GM23338 (cell line): Measurements from ENCODE around the gene MEF2A. TPM values are rescaled to one million over a fixed set of nuclear protein-coding genes. Genes with fewer than 3 reads are reported as not detected.

ENCODE experiments used
- ATAC-seq: fragments of 200-7000 bp; cut with Tn5 transposase; 3 replicates; pipeline ENCODE4 v1.9.1; 2020
- DNase-seq: peaks from one replicate; pipeline ENCODE4 v3.0.0-alpha.2; 2015; ENCODE audit warnings: low spot score
- H2AFZ ChIP-seq: fragments of 200-600 bp; sonication (generic); 2 replicates; pipeline ENCODE4 v1.8.0; 2016; ENCODE audit warnings: antibody characterized with exemption, mild to moderate bottlenecking, moderate library complexity
- H3F3A ChIP-seq: fragments of 200-600 bp; sonication (generic); replicated peaks from 2 replicates; pipeline ENCODE4 v1.8.0; 2017; ENCODE audit warnings: antibody characterized with exemption, mixed run types, low read depth
- H3K27ac ChIP-seq: fragments of 200-600 bp; sonication (generic); 2 replicates; pipeline ENCODE4 v1.6.1; 2016; ENCODE audit warnings: low read depth
- H3K27me3 ChIP-seq: fragments of 200-600 bp; sonication (generic); 2 replicates; pipeline ENCODE4 v1.8.0; 2016; ENCODE audit warnings: mild to moderate bottlenecking, mixed run types, moderate library complexity; ENCODE audit not compliant: insufficient read depth
- H3K36me3 ChIP-seq: fragments of 200-600 bp; sonication (generic); 2 replicates; pipeline ENCODE4 v1.8.0; 2016; ENCODE audit warnings: mild to moderate bottlenecking; ENCODE audit not compliant: insufficient read depth
- H3K4me1 ChIP-seq: fragments of 200-600 bp; sonication (generic); 2 replicates; pipeline ENCODE4 v1.8.0; 2016; ENCODE audit warnings: mild to moderate bottlenecking, moderate library complexity; ENCODE audit not compliant: insufficient read depth
- H3K4me2 ChIP-seq: fragments of 200-600 bp; sonication (generic); 2 replicates; pipeline ENCODE4 v1.7.1; 2017; ENCODE audit warnings: mixed run types
- H3K4me3 ChIP-seq: fragments of 200-600 bp; sonication (generic); 2 replicates; pipeline ENCODE4 v1.6.1; 2016; ENCODE audit warnings: mixed run types
- H3K79me2 ChIP-seq: fragments of 200-600 bp; sonication (generic); replicated peaks from 2 replicates; pipeline ENCODE4 v1.8.0; 2017; ENCODE audit warnings: mild to moderate bottlenecking; ENCODE audit not compliant: insufficient read depth
- H3K9me2 ChIP-seq: fragments of 200-600 bp; sonication (generic); 2 replicates; pipeline ENCODE4 v1.8.0; 2017; ENCODE audit not compliant: insufficient read depth
- H4K20me1 ChIP-seq: fragments of 200-600 bp; sonication (generic); replicated peaks from 2 replicates; pipeline ENCODE4 v1.8.0; 2017; ENCODE audit warnings: mild to moderate bottlenecking; ENCODE audit not compliant: insufficient read depth
- H3K27ac Mint-ChIP-seq: 2 replicates; pipeline ENCODE4 v1.8.0; 2020; ENCODE audit warnings: inconsistent platforms, mild to moderate bottlenecking, moderate library complexity, mixed read lengths
- H3K27me3 Mint-ChIP-seq: 3 replicates; pipeline ENCODE4 v1.8.0; 2022; ENCODE audit warnings: low read depth, mild to moderate bottlenecking, moderate library complexity, mixed read lengths, inconsistent platforms; ENCODE audit not compliant: insufficient read depth, poor library complexity
- H3K36me3 Mint-ChIP-seq: 3 replicates; pipeline ENCODE4 v1.8.0; 2021; ENCODE audit warnings: low read depth, mild to moderate bottlenecking, inconsistent platforms, moderate library complexity, mixed read lengths
- H3K4me1 Mint-ChIP-seq: 3 replicates; pipeline ENCODE4 v1.8.0; 2020; ENCODE audit warnings: mild to moderate bottlenecking, inconsistent platforms, mixed read lengths
- H3K4me3 Mint-ChIP-seq: 3 replicates; pipeline ENCODE4 v1.8.0; 2021; ENCODE audit warnings: moderate library complexity, mild to moderate bottlenecking, inconsistent platforms, mixed read lengths
- H3K9me3 Mint-ChIP-seq: 3 replicates; pipeline ENCODE4 v1.8.0; 2020; ENCODE audit warnings: moderate library complexity, mild to moderate bottlenecking, inconsistent platforms, mixed read lengths
- CREB1 ChIP-seq: fragments of 250-450 bp; sonication (Bioruptor Pico); IDR thresholded peaks from 2 replicates; pipeline ENCODE4 v1.5.0; 2020; ENCODE audit warnings: low read depth, mild to moderate bottlenecking, moderate library complexity
- CTCF ChIP-seq, 2 experiments: fragments of 200-600 bp in 1 of 2; sonication (generic) in 1 of 2; conservative IDR thresholded peaks; 2 replicates each; pipeline versions ENCODE4 v1.5.1 to v1.6.1; 2016 to 2017; ENCODE audit warnings: antibody characterized with exemption in 2 of 2, low read depth in 2 of 2, mild to moderate bottlenecking in 2 of 2, moderate library complexity in 1 of 2
- ETS1 ChIP-seq: IDR thresholded peaks from 2 replicates; pipeline ENCODE4 v1.6.1; 2016; ENCODE audit warnings: antibody characterized with exemption
- EZH2 ChIP-seq: fragments of 200-600 bp; sonication (generic); IDR thresholded peaks from one replicate; pipeline ENCODE4 v1.8.0; 2017; ENCODE audit warnings: antibody characterized with exemption, mild to moderate bottlenecking, low read depth; ENCODE audit not compliant: unreplicated experiment
- EZH2phosphoT487 ChIP-seq: fragments of 200-600 bp; sonication (generic); IDR thresholded peaks from one replicate; pipeline ENCODE4 v1.8.1; 2018; ENCODE audit warnings: antibody characterized with exemption; ENCODE audit not compliant: unreplicated experiment
- JUNB ChIP-seq: IDR thresholded peaks from one replicate; pipeline ENCODE4 v1.6.1; 2016; ENCODE audit warnings: antibody characterized with exemption; ENCODE audit not compliant: unreplicated experiment
- NANOG ChIP-seq: IDR thresholded peaks from 2 replicates; pipeline ENCODE4 v1.6.1; 2016; ENCODE audit warnings: antibody characterized with exemption, borderline replicate concordance
- POLR2AphosphoS5 ChIP-seq: IDR thresholded peaks from 2 replicates; pipeline ENCODE4 v1.6.1; 2016; ENCODE audit warnings: antibody characterized with exemption, low read depth
- REST ChIP-seq: IDR thresholded peaks from one replicate; pipeline ENCODE4 v1.6.1; 2018; ENCODE audit warnings: antibody characterized with exemption; ENCODE audit not compliant: unreplicated experiment
- STAT1 ChIP-seq: IDR thresholded peaks from one replicate; pipeline ENCODE4 v1.6.1; 2016; ENCODE audit warnings: antibody characterized with exemption; ENCODE audit not compliant: unreplicated experiment
- ZNF114 ChIP-seq: fragments of 250-450 bp; sonication (Bioruptor Pico); IDR thresholded peaks from 2 replicates; pipeline ENCODE4 v1.5.0; 2020; ENCODE audit warnings: mild to moderate bottlenecking, moderate library complexity
- ZNF462 ChIP-seq: fragments of 250-450 bp; sonication (Bioruptor Pico); IDR thresholded peaks from 2 replicates; pipeline ENCODE4 v1.5.0; 2020; ENCODE audit warnings: mild to moderate bottlenecking, moderate library complexity
- polyA plus RNA-seq: library from polyadenylated mRNA; unstranded; fragments of >200 nt; fragmentation: Nextera tagmentation; extraction: Ambion mirVana; gene quantifications from 2 replicates; pipeline ENCODE4 v1.2.1, GENCODE V29; 2016
- total RNA-seq: library from RNA; depleted of rRNA; stranded (reverse); fragments of >200 nt; shearing (Covaris generic); gene quantifications from 2 replicates; pipeline ENCODE4 v1.2.3, GENCODE V29; 2014

The MEF2A gene
- total and polyA plus RNA-seq, 2 experiments from 2014 or later: 20.3 to 42.3 TPM

GRCh38 chr15:99683000-99683670 lies 117.4 kb downstream of the MEF2A start:
- peaks cover 12% of the 10 kb centered on the region; the same call in 2 of the 3 replicates for H3K9me3 Mint-ChIP-seq
- no peaks in the 10 kb centered on the region for H3K9me2 ChIP-seq
- TF ChIP-seq REST (no peak), NANOG (no peak), EZH2phosphoT487 (no peak), CREB1 (CRISPR knock-in tag) (no peak), CTCF (conservative IDR thresholded peaks at IDR 0.05; ENCODE audit: low read depth in 2 of 2) (no peak), EZH2 (no peak), ETS1 (no peak), ZNF114 (no peak), JUNB (no peak), POLR2AphosphoS5 (no peak), ZNF462 (CRISPR knock-in tag) (no peak), STAT1 (no peak)
- no peak overlapping the region for H3K4me2 ChIP-seq
- no peaks in the 10 kb centered on the region for H3K27me3 Mint-ChIP-seq
- no peak overlapping the region for H3K27ac ChIP-seq
- no peak overlapping the region for H3K27ac Mint-ChIP-seq
- DNase-seq (no peak), ATAC-seq (no peak)
- peaks cover 41% of the 10 kb centered on the region for H3K36me3 Mint-ChIP-seq
- no peaks in the 10 kb centered on the region for H3K27me3 ChIP-seq
- H4K20me1 ChIP-seq: 0 out of 2 replicates have a peak, but pooled peaks cover 4% of the 10 kb centered on the region
- H3K4me1 ChIP-seq: no peaks in the 10 kb centered on the region
- H3K36me3 ChIP-seq: peaks cover 3% of the 10 kb centered on the region; the same call in 1 of the 2 replicates
- H3K4me3 ChIP-seq: no peak overlapping the region
- H3K4me3 Mint-ChIP-seq: no peak overlapping the region
- H2AFZ ChIP-seq: no peak overlapping the region
- H3F3A ChIP-seq: no peaks in the 10 kb centered on the region
- peaks cover 13% of the 10 kb centered on the region for H3K79me2 ChIP-seq
- H3K4me1 Mint-ChIP-seq: no peaks in the 10 kb centered on the region
